ENCODE data around the gene RBMS1.

The RBMS1 gene

DNA sequence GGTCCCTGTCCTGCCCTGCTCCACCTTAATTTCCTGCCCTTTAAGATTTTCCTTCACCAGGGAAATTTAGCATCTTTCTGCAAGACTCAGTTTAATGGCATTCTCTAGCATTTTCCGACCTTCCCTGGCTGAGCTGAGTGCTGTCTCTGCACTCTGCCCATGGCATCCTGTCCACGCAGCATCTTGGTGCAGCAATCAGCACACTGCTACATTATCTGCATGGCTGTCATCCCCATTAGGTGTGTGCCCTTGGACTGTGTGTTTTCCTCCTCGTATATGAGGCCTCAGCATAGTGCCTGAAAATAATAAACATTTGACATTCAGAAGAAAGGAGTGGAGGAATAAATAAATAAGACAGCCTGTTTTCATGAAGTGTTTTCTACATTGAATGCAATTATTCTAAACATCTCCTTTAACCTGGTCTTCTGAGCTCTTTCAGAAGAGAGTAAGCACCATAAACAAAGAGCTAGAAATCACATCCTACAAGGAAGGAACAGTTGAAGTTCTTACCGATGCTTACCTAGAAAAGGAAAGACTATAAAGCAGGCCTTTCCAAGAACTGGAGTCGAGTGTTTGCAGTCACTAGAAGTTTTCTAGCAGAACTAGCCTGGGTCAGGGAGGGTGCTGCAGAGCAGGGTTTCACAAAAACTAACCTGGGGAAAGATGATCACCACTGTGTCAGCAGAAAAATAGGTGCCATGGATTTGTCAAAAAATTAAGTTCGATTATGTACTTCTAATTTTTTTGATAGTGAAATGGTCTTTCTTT lies 162.2 kb downstream of the RBMS1 start:
- no peak for DNase-seq (ENCODE audit: low spot score)

DNA sequence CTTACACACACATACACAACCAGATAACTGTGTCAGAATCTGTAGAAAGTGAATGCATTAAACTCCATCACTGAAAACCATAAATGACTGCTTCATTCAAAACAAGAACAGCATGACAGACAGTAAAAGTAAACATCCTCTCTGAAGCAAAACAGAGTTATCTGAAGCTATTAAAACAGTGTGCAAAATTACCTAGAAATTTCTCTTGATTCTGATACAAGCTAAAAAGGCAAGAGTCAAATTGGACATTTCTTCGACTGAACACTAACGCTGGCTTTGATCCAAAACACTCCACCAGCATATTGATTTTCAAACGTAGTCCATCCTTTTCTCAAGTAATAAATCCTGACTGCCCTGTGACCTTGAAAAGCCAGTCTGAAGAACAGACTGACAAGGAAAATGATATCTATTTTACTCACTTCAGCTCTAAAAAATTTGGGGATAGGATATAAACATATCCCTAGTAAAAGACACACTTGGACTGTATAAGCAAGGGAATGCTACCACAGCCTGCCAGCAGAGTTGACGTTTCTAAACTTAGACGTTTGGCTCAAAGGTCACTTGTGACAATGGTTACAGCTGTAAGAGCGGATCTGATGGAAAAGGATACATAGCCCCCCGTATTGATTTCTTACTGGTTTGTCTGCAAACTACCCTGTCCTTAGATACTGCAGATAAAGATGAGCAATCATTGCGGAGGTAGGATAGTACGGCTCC lies 164.6 kb downstream of the RBMS1 start:
- DNase-seq (ENCODE audit: low spot score), result no peak

DNA sequence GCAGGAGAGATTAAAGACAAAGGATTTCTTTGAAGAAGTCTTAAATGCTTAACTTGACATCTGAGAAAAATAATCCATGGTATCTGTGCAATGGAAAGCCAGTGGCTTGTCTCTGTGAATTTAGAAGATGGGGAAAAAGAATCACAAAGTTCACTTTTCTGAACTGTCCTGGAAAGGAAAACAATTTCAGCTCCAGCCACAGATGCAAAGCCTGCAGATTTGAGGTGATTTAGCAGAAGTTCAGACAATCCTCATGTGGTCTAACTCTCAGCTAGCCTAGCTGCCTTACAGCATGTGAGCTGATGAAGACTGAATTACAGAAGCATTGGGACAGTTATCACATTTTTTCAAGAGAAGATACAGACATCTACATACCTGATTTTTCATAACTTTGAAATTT lies 166.8 kb downstream of the RBMS1 start:
- no peak for DNase-seq (ENCODE audit: low spot score)

DNA sequence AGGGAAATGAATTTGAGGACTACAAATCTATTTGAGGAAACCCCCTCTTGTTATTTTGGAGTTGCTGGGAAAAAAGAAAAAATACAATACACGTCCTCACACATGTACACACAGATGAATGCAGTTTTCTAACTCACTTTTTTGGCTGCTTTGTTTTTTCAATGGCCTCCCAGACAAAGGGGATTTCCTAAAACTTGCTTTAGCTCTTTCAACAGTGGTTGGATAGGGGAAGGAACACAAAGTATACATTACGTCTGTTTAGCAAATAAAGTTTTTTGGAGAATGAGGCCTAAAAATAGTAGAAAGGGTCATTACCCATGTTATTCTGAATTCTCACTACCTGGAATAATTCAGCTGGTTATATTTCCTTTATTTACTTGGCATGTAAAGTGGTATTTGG lies 168.2 kb downstream of the RBMS1 start:
- no peak for DNase-seq (ENCODE audit: low spot score)

DNA sequence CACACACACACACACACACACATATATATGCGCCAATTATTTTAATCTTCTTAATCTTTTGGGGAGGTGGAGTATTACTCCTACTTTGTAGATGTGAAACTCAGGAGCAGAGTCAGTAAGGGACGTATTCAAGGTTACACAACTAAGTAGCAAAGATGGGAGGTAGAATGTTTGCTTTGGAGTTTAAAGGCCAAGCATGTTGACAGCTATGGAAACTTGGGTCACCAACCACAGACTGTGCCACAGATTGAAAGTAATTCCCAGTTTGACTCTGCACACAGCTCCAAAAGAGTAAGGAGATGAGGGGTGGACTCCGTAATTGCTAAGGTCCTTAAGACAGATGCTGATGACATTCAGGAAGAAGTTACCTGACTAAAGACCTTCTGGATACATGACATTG lies 168.7 kb downstream of the RBMS1 start:
- no peak for DNase-seq (ENCODE audit: low spot score)

DNA sequence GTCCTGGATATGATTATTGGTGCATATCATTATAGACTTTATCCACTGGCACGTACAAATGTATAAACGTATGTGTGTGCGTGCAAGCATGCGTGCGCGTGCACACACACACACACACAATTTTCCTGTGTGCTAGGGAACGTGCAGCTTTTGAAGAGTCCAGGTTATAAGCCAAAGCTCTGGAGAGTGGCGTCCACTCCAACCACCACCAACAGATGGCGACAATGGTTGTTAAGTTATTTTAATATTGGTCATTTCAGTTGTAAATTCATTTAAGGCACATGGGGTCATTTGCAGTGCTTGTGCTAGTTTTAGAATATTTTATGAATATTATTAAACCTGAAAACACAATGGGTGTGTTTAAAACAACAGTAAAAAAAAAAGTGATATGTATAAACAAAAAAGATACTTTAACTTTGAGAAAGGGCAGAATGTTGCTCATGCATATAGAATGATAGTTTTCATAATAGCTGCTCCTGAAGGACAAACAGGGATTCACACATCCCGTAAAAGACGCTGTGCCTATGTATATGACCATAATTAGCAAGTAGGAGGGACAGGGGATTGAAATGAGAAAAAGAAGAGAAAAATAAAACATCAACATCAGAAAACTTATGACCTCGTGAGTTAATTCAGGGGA lies 169.3 kb downstream of the RBMS1 start:
- peak; percentile 48 for DNase-seq (ENCODE audit: low spot score)

DNA sequence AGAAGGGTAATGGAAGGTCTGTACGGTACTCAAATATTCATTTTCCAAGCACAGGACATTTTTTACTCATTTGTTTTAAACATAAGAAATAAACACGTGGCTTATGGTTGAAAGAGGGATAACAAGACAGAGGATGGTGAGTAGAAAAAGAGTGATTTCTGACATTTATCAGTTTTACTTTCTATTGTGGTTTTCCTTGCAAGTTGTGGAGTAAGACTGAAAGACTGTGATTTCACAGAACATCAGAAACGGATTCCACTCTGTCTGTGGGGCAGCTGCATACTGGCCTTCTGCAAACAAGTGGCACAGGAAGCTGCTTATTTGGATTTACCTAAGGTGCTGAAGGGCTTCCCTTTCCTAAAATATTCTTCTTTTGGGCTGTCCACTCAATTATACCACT lies 171.3 kb downstream of the RBMS1 start:
- DNase-seq (ENCODE audit: low spot score), result no peak

DNA sequence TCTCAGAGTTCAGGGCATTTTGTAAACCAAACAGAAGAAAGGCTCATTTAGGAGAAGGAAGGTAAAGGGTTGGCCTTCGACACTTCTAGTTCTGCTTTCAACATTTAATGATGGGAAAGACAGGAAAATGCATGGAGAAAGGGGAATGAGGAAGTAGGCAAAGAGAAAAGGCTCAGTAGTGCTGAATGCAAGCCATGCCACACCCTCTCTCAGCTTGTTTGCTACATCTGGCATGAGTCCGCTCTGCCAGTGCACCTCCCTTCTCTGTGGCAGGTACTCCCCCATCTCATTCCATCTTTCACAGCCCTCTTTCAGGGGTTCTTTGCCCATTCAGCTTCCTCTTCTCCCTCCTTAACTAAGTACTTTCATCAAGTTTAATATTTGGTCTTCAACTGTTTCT lies 172.6 kb downstream of the RBMS1 start:
- peak; percentile 17 for DNase-seq (ENCODE audit: low spot score)

DNA sequence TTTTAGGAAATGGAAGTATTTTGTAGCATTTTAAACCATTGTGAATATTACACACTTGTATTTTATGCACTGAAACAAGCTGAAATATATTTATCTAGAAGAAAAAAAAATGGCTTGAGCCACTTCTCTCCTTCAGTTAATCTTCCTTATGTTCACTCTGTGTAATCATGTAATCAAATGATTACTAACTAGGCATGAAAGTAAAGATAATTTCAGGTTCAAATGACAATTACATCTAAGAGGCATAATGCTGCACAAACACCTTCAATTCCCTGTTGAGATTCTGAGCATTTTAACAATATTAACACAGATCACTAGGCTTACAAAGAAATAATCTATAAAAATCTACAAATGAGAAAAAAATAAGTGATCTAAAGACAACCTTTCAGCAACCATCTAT lies 173.9 kb downstream of the RBMS1 start:
- DNase-seq (ENCODE audit: low spot score), result no peak

DNA sequence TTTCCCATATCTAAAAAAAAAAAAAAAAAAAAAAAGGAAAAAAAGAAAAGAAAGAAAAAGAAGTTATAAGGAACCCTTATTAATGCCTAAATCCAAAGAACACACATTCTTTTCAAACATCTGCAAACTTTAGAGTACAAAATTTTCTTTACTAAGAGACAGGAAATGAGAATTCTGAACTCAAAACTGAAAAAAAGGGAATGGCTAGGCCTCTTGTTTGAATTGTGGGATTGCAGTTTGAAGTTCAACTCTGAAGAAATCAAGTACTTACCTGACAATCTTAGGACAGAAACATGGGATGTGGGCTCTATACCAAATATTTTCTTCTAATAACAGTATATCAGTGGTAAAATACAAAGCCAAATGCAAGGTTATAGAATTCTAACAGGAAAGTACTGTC lies 175.4 kb downstream of the RBMS1 start:
- no peak for DNase-seq (ENCODE audit: low spot score)

DNA sequence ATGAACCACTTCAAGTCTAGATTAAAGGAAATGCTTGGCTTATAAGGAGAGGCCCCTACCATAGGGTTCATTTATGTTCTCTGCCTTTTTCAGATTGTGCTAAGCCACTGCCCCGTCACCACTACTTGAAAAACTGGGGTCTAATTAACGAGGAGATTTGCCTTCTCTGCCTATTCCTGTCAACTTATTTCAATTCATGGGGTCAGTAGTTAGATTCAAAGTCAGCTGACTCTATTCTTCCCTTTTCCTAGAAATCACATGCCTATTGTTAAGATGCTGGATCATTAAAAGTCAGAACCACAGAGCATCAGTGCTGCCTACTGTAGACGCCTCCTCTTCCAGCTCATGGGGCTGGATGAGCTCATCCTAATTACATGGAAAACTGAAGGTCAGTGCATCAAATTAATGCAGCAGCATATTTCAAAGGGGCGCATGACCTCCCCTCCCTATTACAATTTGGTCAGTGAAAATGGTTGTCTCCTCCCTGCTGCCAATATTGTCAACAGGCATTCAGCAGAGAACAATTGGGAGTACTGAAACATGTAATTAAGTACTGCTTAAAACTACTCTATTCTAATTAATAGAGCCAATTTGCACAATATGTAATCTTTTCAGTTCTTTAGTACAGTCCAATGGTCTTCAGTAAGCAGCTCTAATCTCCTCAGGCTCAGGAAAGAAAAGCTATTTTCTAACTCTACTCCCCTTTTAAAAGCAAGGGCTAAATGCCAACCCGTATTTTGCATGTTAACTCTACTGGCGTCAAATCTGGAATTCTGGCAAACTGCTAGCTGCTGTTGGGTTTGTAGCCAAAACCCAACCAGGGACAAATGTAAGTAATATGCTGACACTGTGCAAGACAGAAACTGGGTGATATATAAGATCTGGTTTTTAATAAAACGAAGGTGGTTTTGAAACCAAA lies 176.2 kb downstream of the RBMS1 start:
- DNase-seq (ENCODE audit: low spot score), result no peak

DNA sequence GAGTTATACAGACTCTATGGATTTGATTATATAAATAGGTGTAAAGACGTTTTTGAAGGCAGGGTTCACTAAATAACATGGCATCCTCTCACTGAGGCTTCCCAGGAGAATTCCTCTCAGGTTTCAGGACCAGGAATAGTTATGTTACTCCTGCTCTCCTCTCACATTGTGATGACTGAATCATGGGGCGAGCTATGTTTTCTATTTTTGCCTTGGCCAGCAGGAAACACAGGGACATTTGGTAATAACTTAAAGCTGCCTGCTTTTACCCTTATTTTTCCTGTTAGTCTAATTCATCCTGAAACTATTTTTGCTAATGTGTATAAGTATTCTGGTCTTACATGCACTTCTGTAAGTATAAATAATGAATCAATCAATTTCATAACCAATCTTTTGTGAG lies 178.3 kb downstream of the RBMS1 start:
- DNase-seq (ENCODE audit: low spot score), result no peak

DNA sequence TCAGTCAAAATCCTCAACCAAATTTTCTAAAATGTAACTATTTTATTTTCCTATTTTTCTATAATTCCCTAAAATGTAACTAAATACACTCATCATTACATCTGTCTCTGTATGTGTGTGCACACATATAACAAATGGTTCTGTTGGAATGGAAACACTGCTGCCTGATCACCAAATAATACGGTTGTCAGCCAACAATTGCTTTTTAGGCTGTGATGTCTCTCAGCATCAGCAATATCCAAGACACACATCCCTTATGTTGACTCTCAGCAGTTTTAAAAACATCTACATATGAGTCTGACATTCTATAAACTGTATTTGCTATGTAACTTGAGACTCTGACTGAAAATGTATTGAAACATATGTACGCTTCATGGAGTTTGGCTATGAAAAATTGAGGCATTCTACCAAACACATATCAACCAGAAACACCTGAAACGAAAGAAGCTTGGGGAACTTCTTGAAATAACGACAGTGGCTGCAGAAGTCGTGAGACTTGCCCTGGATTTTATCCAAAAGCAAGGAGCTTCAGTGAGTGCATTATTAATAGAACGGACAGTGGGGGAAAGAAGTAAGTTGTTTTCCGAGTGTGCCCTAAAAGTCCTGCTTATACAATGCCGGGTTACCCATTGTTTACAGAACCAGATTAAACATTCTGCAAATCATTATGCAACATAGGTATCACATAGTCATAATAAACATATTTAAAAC lies 183.3 kb downstream of the RBMS1 start:
- no peak for DNase-seq (ENCODE audit: low spot score)

DNA sequence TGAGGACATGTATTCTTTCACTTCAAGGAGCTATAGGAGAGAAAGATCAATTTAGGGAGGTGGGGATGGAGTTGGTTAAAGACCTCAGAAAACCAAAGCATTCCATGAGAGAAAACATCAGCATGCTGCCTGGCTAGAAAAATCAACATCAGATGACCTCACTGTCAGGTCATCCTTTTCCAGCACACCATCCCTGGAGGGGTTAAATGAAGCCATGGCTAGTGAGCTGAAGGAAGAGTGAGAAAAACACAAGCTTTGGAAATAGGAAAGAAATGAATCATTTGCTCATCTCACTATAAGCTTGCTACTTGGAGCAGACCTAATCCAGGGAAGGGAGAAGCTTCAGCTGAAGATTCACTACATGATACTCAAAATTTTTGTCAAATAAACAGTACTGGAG lies 184.0 kb downstream of the RBMS1 start:
- DNase-seq (ENCODE audit: low spot score), result no peak

DNA sequence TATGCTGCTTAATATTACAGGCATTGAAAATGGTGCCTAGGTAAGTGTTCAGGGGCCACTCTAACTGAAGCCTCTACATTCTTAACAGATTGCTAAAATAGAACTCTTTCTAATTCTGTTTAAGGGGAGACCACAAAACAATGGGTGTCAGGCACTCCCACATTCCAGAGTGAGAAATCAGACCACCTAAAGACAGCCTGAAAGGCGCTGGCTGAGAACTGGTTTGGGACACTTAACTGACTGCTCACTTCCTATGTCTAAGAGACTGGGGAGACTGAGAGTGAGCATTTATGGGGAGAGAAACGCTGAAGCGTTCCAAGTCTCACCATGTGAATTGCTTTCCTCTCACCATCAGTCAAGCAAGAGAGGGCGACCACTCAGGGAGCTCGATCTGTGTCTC lies 184.7 kb downstream of the RBMS1 start:
- peak; percentile 18 for DNase-seq (ENCODE audit: low spot score)

DNA sequence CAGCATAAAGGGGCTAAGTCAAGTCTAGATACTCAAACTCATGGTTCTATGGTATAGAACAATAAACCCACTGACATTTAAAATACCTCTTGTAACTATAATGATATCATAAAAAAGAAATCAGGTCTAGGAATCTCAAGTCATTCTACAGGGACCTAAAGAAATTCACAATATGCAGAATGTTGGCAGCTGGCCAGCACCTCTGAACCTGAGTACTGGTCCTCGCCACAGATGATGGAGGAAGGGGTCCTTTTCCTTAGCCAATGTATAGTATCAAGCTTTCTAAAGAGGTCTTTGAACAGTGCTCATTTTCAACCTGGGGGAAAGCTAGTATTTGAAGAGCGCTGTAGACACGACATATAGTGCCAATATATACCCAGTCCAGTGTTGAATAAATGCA lies 185.1 kb downstream of the RBMS1 start:
- DNase-seq (ENCODE audit: low spot score), result no peak

DNA sequence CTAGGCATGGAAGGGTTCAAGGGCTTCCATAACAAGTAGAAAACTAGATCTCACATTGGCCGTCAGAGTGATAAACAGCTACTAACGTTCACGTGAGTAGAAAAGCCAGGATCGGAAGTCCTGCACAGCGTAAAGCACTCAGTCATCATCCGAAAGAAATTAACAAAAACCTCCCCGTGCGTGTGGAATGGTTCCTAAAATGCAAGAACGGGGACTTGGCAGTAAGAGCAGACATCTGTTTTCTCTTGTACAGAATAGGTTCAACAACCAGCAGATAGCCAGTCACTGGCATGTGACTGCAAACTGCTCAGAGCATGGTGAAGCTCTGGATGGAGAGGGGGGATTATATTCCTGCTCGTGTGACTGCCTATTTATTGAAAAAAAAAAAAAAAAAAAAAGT lies 186.6 kb downstream of the RBMS1 start:
- DNase-seq (ENCODE audit: low spot score), result no peak

DNA sequence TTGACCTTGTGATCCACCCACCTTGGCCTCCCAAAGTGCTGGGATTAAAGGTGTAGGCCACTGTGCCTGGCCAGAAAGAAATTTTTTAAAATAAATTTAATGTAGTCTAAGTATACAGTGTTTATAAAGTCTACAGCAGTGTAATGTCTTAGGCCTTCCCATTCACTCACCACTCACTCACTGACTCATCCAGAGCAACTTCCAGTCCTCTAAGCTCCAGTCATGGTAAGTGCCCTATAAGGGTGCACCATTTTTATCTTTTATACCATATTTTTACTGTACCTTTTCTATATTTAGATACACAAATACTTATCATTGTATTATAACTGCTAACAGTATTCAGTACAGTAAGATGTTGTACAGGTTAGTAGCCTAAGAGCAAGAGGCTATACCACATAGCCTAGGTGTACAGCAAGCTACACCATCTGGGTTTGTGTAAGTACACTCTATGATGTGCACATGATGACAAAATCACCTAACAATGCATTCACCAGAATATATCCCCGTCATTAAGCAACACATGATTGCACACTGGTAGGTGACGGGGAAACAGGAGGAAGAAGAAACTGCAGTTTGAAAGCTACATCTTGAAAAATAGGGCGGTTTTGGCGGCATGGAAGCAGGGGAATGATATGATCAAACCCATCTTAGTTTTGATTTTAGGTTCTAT lies 188.4 kb downstream of the RBMS1 start:
- DNase-seq (ENCODE audit: low spot score), result no peak

DNA sequence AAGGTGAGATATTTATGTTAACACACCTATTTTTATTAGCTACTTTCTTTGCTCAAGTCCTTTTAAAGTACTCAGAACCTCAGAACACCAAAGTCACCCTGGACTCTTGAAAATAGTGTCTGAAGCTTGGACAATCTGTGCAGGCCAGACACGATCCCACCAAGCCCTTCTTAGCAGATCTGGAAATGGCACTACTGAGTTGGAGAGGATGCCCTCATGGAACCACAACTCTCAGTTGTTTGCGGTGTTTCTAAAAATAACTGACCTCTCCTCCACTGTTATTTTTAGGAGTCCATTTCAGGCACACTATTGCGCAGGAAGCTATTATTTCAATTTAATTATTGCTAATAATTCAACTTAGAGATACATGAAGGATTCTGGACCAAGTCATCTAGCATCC lies 190.1 kb downstream of the RBMS1 start:
- no peak for DNase-seq (ENCODE audit: low spot score)

DNA sequence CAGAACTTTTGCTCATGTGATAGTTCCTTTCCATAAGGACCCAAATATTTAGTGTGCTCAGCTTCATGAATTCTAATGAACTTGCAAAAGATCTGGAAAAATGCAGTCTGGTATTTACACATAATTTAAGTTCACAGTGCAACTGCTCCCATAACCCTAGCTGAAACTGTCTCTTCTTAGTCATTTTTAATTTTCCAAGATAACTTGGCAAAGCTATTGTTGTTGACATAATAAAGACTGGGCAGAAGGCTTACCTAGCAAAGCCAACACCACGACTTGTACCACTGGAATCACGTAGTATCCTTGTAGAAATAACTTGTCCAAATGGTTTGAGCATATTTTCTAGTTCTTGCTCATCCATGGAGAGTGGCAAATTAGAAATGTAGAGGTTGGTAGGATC lies 190.5 kb downstream of the RBMS1 start:
- no peak for DNase-seq (ENCODE audit: low spot score)

DNA sequence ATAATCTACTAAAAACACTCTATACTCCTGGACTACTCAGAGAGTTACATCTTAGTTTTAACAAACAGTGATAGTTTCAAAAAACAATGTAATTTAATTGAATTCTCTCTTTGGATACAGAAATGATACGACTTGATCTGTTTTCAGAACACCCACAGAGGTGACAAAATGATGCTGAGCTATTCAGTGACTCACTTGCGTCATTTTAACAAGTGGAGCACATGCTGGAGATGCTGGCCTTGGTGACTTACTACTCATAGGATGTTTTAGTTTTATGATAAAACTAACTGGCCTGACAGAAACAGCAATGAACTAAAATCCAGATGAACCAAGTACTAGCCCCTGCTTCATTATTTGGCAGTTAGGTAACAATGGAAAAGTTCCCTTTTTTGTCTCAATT lies 192.2 kb downstream of the RBMS1 start:
- DNase-seq (ENCODE audit: low spot score), result no peak
